ENCODE data around the gene NKAIN2.

DNA sequence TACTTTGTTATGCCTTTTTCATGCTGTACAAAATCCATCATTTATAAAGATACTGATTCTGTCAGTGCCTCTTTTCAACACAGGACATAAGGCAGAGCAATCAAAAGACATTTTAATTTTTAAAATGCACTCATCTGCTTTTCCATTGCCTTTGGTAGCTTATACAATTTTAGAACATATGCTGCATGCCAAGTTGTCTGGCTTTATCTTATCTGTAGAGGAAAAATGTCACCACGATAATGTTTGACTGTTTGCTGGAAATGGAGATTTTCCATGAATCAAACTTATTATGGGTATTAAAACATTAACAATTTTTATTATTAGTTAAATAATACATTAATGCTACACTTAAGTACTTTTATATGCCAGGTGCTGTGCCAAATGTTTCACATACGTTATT lies 50.5 kb downstream of the NKAIN2 start:
- TF ChIP-seq, protein P1, sequence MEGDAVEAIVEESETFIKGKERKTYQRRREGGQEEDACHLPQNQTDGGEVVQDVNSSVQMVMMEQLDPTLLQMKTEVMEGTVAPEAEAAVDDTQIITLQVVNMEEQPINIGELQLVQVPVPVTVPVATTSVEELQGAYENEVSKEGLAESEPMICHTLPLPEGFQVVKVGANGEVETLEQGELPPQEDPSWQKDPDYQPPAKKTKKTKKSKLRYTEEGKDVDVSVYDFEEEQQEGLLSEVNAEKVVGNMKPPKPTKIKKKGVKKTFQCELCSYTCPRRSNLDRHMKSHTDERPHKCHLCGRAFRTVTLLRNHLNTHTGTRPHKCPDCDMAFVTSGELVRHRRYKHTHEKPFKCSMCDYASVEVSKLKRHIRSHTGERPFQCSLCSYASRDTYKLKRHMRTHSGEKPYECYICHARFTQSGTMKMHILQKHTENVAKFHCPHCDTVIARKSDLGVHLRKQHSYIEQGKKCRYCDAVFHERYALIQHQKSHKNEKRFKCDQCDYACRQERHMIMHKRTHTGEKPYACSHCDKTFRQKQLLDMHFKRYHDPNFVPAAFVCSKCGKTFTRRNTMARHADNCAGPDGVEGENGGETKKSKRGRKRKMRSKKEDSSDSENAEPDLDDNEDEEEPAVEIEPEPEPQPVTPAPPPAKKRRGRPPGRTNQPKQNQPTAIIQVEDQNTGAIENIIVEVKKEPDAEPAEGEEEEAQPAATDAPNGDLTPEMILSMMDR (IDR thresholded peaks at IDR 0.05): no peak
- no peak for TF ChIP-seq POLR2A (IDR thresholded peaks at IDR 0.05)
